Endothelial cell of umbilical vein (primary cell): ENCODE data around the gene SEMA5A. TPM values are rescaled to one million over a fixed set of nuclear protein-coding genes. Genes with fewer than 3 reads are reported as not detected.

ENCODE experiments used
- BruUV-seq: library from RNA; stranded (reverse); fragments of 400-500 nt; replicated peaks from 2 replicates; lab custom pipeline; 2021; lab: Mats Ljungman, UMichigan
- CTCF ChIA-PET: fragments of 300-600, 350-600 bp; sonication (Branson Sonifier 250); formaldehyde crosslinking; loops from one replicate; lab custom pipeline; 2021; ENCODE audit warnings: antibody characterized with exemption, inconsistent platforms; lab: Charles Lee
- POLR2A ChIA-PET: fragments of 300-600, 350-600 bp; sonication (Branson Sonifier 250); formaldehyde crosslinking; loops from one replicate; lab custom pipeline; 2021; ENCODE audit warnings: antibody characterized with exemption, inconsistent platforms; lab: Charles Lee
- DNase-seq: peaks from one replicate; pipeline ENCODE4 v3.0.0-alpha.2; 2011; ENCODE audit warnings: low read depth, low spot score
- FAIRE-seq: peaks from 2 replicates; lab custom pipeline; 2011; peaks lifted over from hg19 to GRCh38; lab: Jason Lieb, UNC
- H2AFZ ChIP-seq: 2 replicates; pipeline ENCODE4 v1.6.0; 2012; ENCODE audit warnings: low read depth, low read length, control low read depth, inconsistent platforms
- H3K27ac ChIP-seq: 2 replicates; pipeline ENCODE4 v1.5.1; 2011; ENCODE audit warnings: low read depth, mild to moderate bottlenecking, control low read depth, low read length, moderate library complexity; ENCODE audit not compliant: insufficient read depth
- H3K27me3 ChIP-seq, 2 experiments: 2 replicates each; pipeline versions ENCODE4 v1.6.0 to v1.6.1; 2011; ENCODE audit warnings: low read length in 2 of 2, mixed read lengths in 1 of 2; ENCODE audit not compliant: control insufficient read depth in 2 of 2, insufficient read depth in 2 of 2
- H3K36me3 ChIP-seq, 2 experiments: 2 replicates in 1 of 2; 3 replicates in 1 of 2; pipeline ENCODE4 v1.5.1; 2011; ENCODE audit warnings: low read length in 2 of 2, mild to moderate bottlenecking in 1 of 2, moderate library complexity in 1 of 2; ENCODE audit not compliant: control insufficient read depth in 2 of 2, insufficient read depth in 2 of 2; ENCODE audit errors: extremely low read depth in 1 of 2
- H3K4me1 ChIP-seq: 3 replicates; pipeline ENCODE4 v1.5.1; 2011; ENCODE audit warnings: mild to moderate bottlenecking, low read length; ENCODE audit not compliant: control insufficient read depth, insufficient read depth; ENCODE audit errors: extremely low read depth
- H3K4me2 ChIP-seq: 2 replicates; pipeline ENCODE4 v1.6.1; 2011; ENCODE audit warnings: low read length, control low read depth, mixed read lengths; ENCODE audit not compliant: insufficient read depth
- H3K4me3 ChIP-seq, 3 experiments: fragments of 200-600 bp in 1 of 3; sonication (generic), shearing (Covaris generic) in 1 of 3; replicated peaks in 1 of 3; 2 replicates each; pipeline ENCODE4 v1.5.1; 2011 to 2016; ENCODE audit warnings: control low read depth in 3 of 3, low read length in 3 of 3, mild to moderate bottlenecking in 2 of 3, inconsistent platforms in 1 of 3, low read depth in 1 of 3, moderate library complexity in 1 of 3; ENCODE audit not compliant: insufficient read depth in 1 of 3
- H3K79me2 ChIP-seq: 2 replicates; pipeline ENCODE4 v1.6.0; 2012; ENCODE audit warnings: low read length, inconsistent platforms; ENCODE audit not compliant: control insufficient read depth, insufficient read depth
- H3K9ac ChIP-seq: replicated peaks from 2 replicates; pipeline ENCODE3; 2011; ENCODE audit warnings: low read length, control low read depth; ENCODE audit not compliant: insufficient read depth; ENCODE audit errors: extremely low read depth
- H3K9me1 ChIP-seq: replicated peaks from 3 replicates; pipeline ENCODE4 v1.6.0; 2011; ENCODE audit warnings: mild to moderate bottlenecking, low read length; ENCODE audit not compliant: control insufficient read depth, insufficient read depth; ENCODE audit errors: extremely low read depth
- H3K9me3 ChIP-seq: replicated peaks from 2 replicates; pipeline ENCODE4 v1.5.1; 2012; ENCODE audit warnings: low read length, inconsistent platforms; ENCODE audit not compliant: control insufficient read depth, insufficient read depth
- H4K20me1 ChIP-seq: replicated peaks from 2 replicates; pipeline ENCODE3; 2011; ENCODE audit warnings: mild to moderate bottlenecking, low read length; ENCODE audit not compliant: control insufficient read depth, insufficient read depth; ENCODE audit errors: extremely low read depth
- CTCF ChIP-seq, 2 donors: IDR thresholded peaks; 1 replicate in 1 of 2; 2 replicates in 1 of 2; pipeline ENCODE4 v1.5.1; 2011; ENCODE audit warnings: low read length in 2 of 2, mild to moderate bottlenecking in 2 of 2, moderate library complexity in 2 of 2, control low read depth in 1 of 2, inconsistent platforms in 1 of 2, low read depth in 1 of 2; ENCODE audit not compliant: insufficient read depth in 1 of 2; ENCODE audit errors: extremely low read depth in 1 of 2
- EZH2 ChIP-seq: IDR thresholded peaks from 2 replicates; pipeline ENCODE4 v1.6.1; 2012; ENCODE audit warnings: borderline replicate concordance, low read depth, mild to moderate bottlenecking, moderate library complexity, low read length, inconsistent platforms; ENCODE audit not compliant: severe bottlenecking
- FOS ChIP-seq: IDR thresholded peaks from 2 replicates; pipeline ENCODE4 v1.6.1; 2011; ENCODE audit warnings: mild to moderate bottlenecking, low read length, moderate library complexity, borderline replicate concordance; ENCODE audit not compliant: insufficient read depth
- GATA2 ChIP-seq: IDR thresholded peaks from 2 replicates; pipeline ENCODE4 v1.7.0; 2011; ENCODE audit warnings: low read depth, mild to moderate bottlenecking, moderate library complexity, mixed read lengths, low read length; ENCODE audit not compliant: insufficient read length, insufficient read depth
- JUN ChIP-seq: IDR thresholded peaks from 2 replicates; pipeline ENCODE4 v1.6.1; 2011; ENCODE audit warnings: borderline replicate concordance, low read depth; ENCODE audit not compliant: insufficient read length, insufficient read depth
- MAX ChIP-seq: IDR thresholded peaks from 2 replicates; pipeline ENCODE4 v1.6.1; 2011; ENCODE audit not compliant: insufficient read depth, insufficient read length
- MYC ChIP-seq: IDR thresholded peaks from one replicate; pipeline ENCODE4 v1.6.1; 2011; ENCODE audit warnings: mild to moderate bottlenecking, low read depth, low read length
- POLR2A ChIP-seq: IDR thresholded peaks from 2 replicates; pipeline ENCODE4 v1.6.1; 2012; ENCODE audit warnings: low read depth, mild to moderate bottlenecking, control low read depth, low read length
- POLR2AphosphoS5 ChIP-seq: IDR thresholded peaks from 2 replicates; pipeline ENCODE4 v1.6.1; 2012; ENCODE audit warnings: low read depth, mild to moderate bottlenecking, control low read depth, low read length, moderate library complexity; ENCODE audit not compliant: insufficient read depth
- dilution Hi-C: fragments of 300-500 bp; cut with MboI; formaldehyde crosslinking; loops from one replicate; pipeline ENCODE4 v1.15.0; 2019; ENCODE audit warnings: low sequenced_read_pairs; ENCODE audit not compliant: extremely low pct_ligation_motif_present
- intact Hi-C: fragments of 100-400 bp; cut with micrococcal nuclease; formaldehyde crosslinking; loops from one replicate; pipeline ENCODE4 v1.10.0; 2022
- polyA plus RNA-seq, 4 experiments: library from polyadenylated mRNA; depleted of rRNA in 3 of 4; stranded (reverse) in 3 of 4; unstranded in 1 of 4; fragments of >200 nt; gene quantifications; 2 replicates each; pipeline versions ENCODE4 v1.2.1 to v1.2.3, GENCODE V29; 2011 to 2012; ENCODE audit warnings: missing spikeins in 1 of 4
- total RNA-seq: library from RNA; stranded (reverse); gene quantifications from 2 replicates; pipeline ENCODE4 v1.2.3, GENCODE V29; 2021

SEMA5A gene
- total and polyA plus RNA-seq, 2 donors (not counting 3 experiments of a cell fraction or from before 2014, with no cell fraction given), result 0.04 to 0.06 TPM

- FAIRE-seq (no peak), DNase-seq (no peak)
- dilution Hi-C loops, result no loop called here
- Histone ChIP-seq H3K4me1 (no peaks in the 10 kb centered on the region), H2AFZ (no peak overlapping the region), H3K27ac (no peak overlapping the region), H3K9me3 (no peaks in the 10 kb centered on the region), H3K4me2 (no peak overlapping the region), H3K9me1 (no peaks in the 10 kb centered on the region), H3K79me2 (no peaks in the 10 kb centered on the region), H3K36me3 (no peaks in the 10 kb centered on the region), H3K9ac (no peak overlapping the region), H3K4me3 (no peak overlapping the region), H4K20me1 (no peaks in the 10 kb centered on the region), H3K27me3 (no peaks in the 10 kb centered on the region)
- intact Hi-C loops, result no loop called here
- no TSS peak for BruUV-seq
- ChIA-PET CTCF (no interaction called here), POLR2A (no interaction called here)
- TF ChIP-seq GATA2, result no peak
- no peak for TF ChIP-seq POLR2A
- TF ChIP-seq POLR2AphosphoS5, result no peak
- TF ChIP-seq EZH2, result no peak
- no peak for TF ChIP-seq JUN
- no peak for TF ChIP-seq CTCF (IDR thresholded peaks at IDR 0.05; ENCODE audit: extremely low read depth in 1 of 2, insufficient read depth in 1 of 2, low read depth in 1 of 2, low read length in 2 of 2)
- no peak for TF ChIP-seq MAX
- no peak for TF ChIP-seq MYC
- no peak for TF ChIP-seq FOS
These were observed 462.9 kb downstream of the SEMA5A start for GRCh38 chr5:9082996-9083395.
